GM10266 (cell line): ENCODE measurements around the gene ERCC8.

ENCODE experiments used
- DNase-seq: peaks from one replicate; pipeline ENCODE4 v3.0.0; 2012; ENCODE audit errors: extremely low spot score
- CTCF ChIP-seq: IDR thresholded peaks from 2 replicates; pipeline ENCODE4 v1.5.1; 2012; ENCODE audit warnings: mild to moderate bottlenecking, low read depth; ENCODE audit not compliant: control insufficient read depth, insufficient read depth; ENCODE audit errors: missing control alignments

The ERCC8 gene

GRCh38 chr5:60827201-60827600 is 117.7 kb downstream of the ERCC8 start:
- TF ChIP-seq CTCF, result no peak
- DNase-seq, result no peak

- no peak for TF ChIP-seq CTCF
- DNase-seq, result peak; percentile 62
Measured at GRCh38 chr5:60826653-60827052, 118.2 kb downstream of the ERCC8 start.
